ENCODE measurements around the gene LYZ. TPM values are rescaled to one million over a fixed set of nuclear protein-coding genes. Genes with fewer than 3 reads are reported as not detected.

The LYZ gene
- total and polyA plus RNA-seq, 9 of the 15 experiments (the other 6 are each of a cell fraction or from before 2014, with no cell fraction given): 27.2 to 96.3 (median 42.1) TPM

- H3K4me1 ChIP-seq (replicated peaks in 1 of 2; ENCODE audit: control insufficient read depth in 2 of 2, insufficient read depth in 2 of 2, low read length in 2 of 2): no peaks in the 10 kb centered on the region
- ATAC-seq: no peak
- peaks cover 4% of the 10 kb centered on the region; the same call in 1 of the 2 replicates for H3K9me3 ChIP-seq (replicated peaks; ENCODE audit: control insufficient read depth, insufficient read depth, low read depth, low read length)
- no TSS peak for BruUV-seq (replicated peaks)
- no peak overlapping the region for H3K4me2 ChIP-seq (ENCODE audit: insufficient read depth, low read length)
- 56% methylated on average over 3 of the region's 3 CpGs for WGBS (ENCODE audit: insufficient coverage, low coverage, missing lambda C conversion rate)
- FAIRE-seq: no peak
- no peak overlapping the region for H3K4me3 ChIP-seq
- H3K9me1 ChIP-seq (ENCODE audit: control insufficient read depth, insufficient read depth, low read length): no peaks in the 10 kb centered on the region
- DNase-seq (ENCODE audit: extremely low read depth in 1 of 4, low spot score in 3 of 4): no peak
- CTCF ChIA-PET (ENCODE audit: low intra/inter-chr PET ratio): no interaction called here
- H3K36me3 ChIP-seq (ENCODE audit: control insufficient read depth, insufficient read depth, low read length): peaks cover 6% of the 10 kb centered on the region
- intact Hi-C loops (cut with micrococcal nuclease): no loop called here
- TF ChIP-seq PYGO2 (tag; IDR thresholded peaks at IDR 0.05) (no peak), DMBX1 (CRISPR knock-in tag; IDR thresholded peaks at IDR 0.05; ENCODE audit: borderline replicate concordance) (no peak), RBBP5 (IDR thresholded peaks at IDR 0.05; ENCODE audit: borderline replicate concordance, insufficient read depth, low read length, poor library complexity, severe bottlenecking) (no peak), PTTG1 (tag; IDR thresholded peaks at IDR 0.05; ENCODE audit: low read depth) (no peak), GATAD2B (IDR thresholded peaks at IDR 0.05; ENCODE audit: borderline replicate concordance) (no peak), HDAC1 (IDR thresholded peaks at IDR 0.05) (no peak), DPF2 (IDR thresholded peaks at IDR 0.05) (no peak), FOXK2 (conservative IDR thresholded peaks at IDR 0.05 in 1 of 2, IDR thresholded peaks at IDR 0.05 in 1 of 2; ENCODE audit: low read depth in 2 of 2) (no peak)
- TF ChIP-seq, protein P1, sequence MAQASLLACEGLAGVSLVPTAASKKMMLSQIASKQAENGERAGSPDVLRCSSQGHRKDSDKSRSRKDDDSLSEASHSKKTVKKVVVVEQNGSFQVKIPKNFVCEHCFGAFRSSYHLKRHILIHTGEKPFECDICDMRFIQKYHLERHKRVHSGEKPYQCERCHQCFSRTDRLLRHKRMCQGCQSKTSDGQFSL (CRISPR knock-in tag; IDR thresholded peaks at IDR 0.05): no peak
- TF ChIP-seq, protein P1 (tag; IDR thresholded peaks at IDR 0.05): no peak
- TF ChIP-seq, protein P2, sequence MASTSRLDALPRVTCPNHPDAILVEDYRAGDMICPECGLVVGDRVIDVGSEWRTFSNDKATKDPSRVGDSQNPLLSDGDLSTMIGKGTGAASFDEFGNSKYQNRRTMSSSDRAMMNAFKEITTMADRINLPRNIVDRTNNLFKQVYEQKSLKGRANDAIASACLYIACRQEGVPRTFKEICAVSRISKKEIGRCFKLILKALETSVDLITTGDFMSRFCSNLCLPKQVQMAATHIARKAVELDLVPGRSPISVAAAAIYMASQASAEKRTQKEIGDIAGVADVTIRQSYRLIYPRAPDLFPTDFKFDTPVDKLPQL (IDR thresholded peaks at IDR 0.05; ENCODE audit: extremely low read depth, insufficient read length): no peak
- no peaks in the 10 kb centered on the region for H4K20me1 ChIP-seq (replicated peaks; ENCODE audit: control insufficient read depth, insufficient read depth, low read length)
- H2AFZ ChIP-seq (ENCODE audit: low read depth, low read length): no peak overlapping the region
- POLR2A ChIA-PET: no interaction called here
- no peaks in the 10 kb centered on the region for H3K79me2 ChIP-seq (ENCODE audit: control insufficient read depth, insufficient read depth, low read length)
- H3K27ac ChIP-seq (ENCODE audit: extremely low read depth, low read depth, low read length): no peak overlapping the region
- no peaks in the 10 kb centered on the region for H3K27me3 ChIP-seq (ENCODE audit: control insufficient read depth in 2 of 2, insufficient read depth in 2 of 2, low read length in 2 of 2)
- no peak overlapping the region for H3K9ac ChIP-seq (ENCODE audit: insufficient read depth in 1 of 2, low read depth in 2 of 2, low read length in 2 of 2)
- in situ Hi-C loops (cut with MboI): no loop called here
These were observed 49.8 kb downstream of the LYZ start for GRCh38 chr12:69397978-69398377.
